Transverse colon (tissue), 3 donors: ENCODE results near the gene PRIM1.

Experiments
- EP300 ChIP-seq: sonication (generic); formaldehyde crosslinking; IDR thresholded peaks from one replicate; pipeline ENCODE4 v1.6.1; 2017; ENCODE audit warnings: antibody characterized with exemption, low read depth
- TF ChIP-seq, protein P1 (sequence below), 5 experiments: fragments of 200-600 bp in 3 of 5; fragments of 450-650 bp in 2 of 5; sonication (generic) in 3 of 5; IDR thresholded peaks; 1 replicate in 2 of 5; 2 replicates in 3 of 5; pipeline ENCODE4 v1.5.1; 2016 to 2017; ENCODE audit warnings: antibody characterized with exemption in 5 of 5, inconsistent platforms in 3 of 5, mild to moderate bottlenecking in 2 of 5, moderate library complexity in 1 of 5

DNA sequence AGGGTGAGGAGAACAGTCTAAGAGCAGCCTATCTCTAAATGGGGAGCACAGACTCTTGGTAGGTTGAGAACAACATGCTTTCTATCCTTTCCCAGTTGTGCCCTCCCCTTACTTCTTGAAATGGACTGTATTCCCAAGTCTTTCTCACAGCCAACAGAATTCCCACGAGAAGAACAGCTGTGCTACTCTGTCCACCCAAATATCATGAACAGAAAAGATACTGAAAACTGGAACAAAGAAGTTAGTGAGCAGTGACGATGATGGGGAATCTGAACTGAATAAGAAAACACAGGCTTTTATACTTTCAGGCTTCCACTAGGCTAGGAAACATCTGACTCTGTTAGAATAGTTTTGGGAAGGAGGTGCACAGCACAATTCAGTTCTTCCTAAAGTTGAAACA is 30.4 kb downstream of the PRIM1 start:
- TF ChIP-seq EP300, result no peak
- TF ChIP-seq, protein P1, sequence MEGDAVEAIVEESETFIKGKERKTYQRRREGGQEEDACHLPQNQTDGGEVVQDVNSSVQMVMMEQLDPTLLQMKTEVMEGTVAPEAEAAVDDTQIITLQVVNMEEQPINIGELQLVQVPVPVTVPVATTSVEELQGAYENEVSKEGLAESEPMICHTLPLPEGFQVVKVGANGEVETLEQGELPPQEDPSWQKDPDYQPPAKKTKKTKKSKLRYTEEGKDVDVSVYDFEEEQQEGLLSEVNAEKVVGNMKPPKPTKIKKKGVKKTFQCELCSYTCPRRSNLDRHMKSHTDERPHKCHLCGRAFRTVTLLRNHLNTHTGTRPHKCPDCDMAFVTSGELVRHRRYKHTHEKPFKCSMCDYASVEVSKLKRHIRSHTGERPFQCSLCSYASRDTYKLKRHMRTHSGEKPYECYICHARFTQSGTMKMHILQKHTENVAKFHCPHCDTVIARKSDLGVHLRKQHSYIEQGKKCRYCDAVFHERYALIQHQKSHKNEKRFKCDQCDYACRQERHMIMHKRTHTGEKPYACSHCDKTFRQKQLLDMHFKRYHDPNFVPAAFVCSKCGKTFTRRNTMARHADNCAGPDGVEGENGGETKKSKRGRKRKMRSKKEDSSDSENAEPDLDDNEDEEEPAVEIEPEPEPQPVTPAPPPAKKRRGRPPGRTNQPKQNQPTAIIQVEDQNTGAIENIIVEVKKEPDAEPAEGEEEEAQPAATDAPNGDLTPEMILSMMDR (IDR thresholded peaks at IDR 0.05), result no peak
